H9 (cell line): Measurements from ENCODE around the gene VENTX. TPM values are rescaled to one million over a fixed set of nuclear protein-coding genes. Genes with fewer than 3 reads are reported as not detected.

Source experiments
- DNase-seq: peaks from one replicate; pipeline ENCODE4 v3.0.0-alpha.2; 2017
- H2AFZ ChIP-seq: one replicate; pipeline ENCODE4 v1.6.1; 2013; ENCODE audit warnings: mild to moderate bottlenecking, low read length, control low read depth, moderate library complexity
- H2AK5ac ChIP-seq: 2 replicates; pipeline ENCODE4 v1.6.1; 2013; ENCODE audit warnings: low read length, control low read depth, mixed read lengths; ENCODE audit not compliant: insufficient read length
- H2BK120ac ChIP-seq: one replicate; pipeline ENCODE4 v1.6.1; 2013; ENCODE audit warnings: low read depth, mild to moderate bottlenecking, low read length, control low read depth, inconsistent platforms; ENCODE audit not compliant: poor library complexity, severe bottlenecking
- H2BK12ac ChIP-seq: 2 replicates; pipeline ENCODE4 v1.6.1; 2013; ENCODE audit warnings: low read length, control low read depth, mixed read lengths, low read depth; ENCODE audit not compliant: insufficient read length
- H2BK15ac ChIP-seq: 2 replicates; pipeline ENCODE4 v1.6.1; 2013; ENCODE audit warnings: low read depth, low read length, control low read depth
- H2BK20ac ChIP-seq: one replicate; pipeline ENCODE4 v1.6.1; 2013; ENCODE audit warnings: low read depth, mild to moderate bottlenecking, low read length, control low read depth, inconsistent platforms; ENCODE audit not compliant: poor library complexity, severe bottlenecking
- H2BK5ac ChIP-seq: 2 replicates; pipeline ENCODE4 v1.6.1; 2013; ENCODE audit warnings: low read length, control low read depth, mixed read lengths; ENCODE audit not compliant: insufficient read length
- H3K14ac ChIP-seq: 2 replicates; pipeline ENCODE4 v1.6.1; 2013; ENCODE audit warnings: low read length, control low read depth; ENCODE audit not compliant: insufficient read depth
- H3K18ac ChIP-seq: 2 replicates; pipeline ENCODE4 v1.6.1; 2013; ENCODE audit warnings: low read depth, mild to moderate bottlenecking, mixed read lengths, low read length, control low read depth; ENCODE audit not compliant: insufficient read length
- H3K23ac ChIP-seq: 2 replicates; pipeline ENCODE4 v1.6.1; 2013; ENCODE audit warnings: low read length, control low read depth, mixed read lengths, low read depth; ENCODE audit not compliant: insufficient read length
- H3K23me2 ChIP-seq: 2 replicates; pipeline ENCODE4 v1.6.1; 2013; ENCODE audit warnings: low read depth, mild to moderate bottlenecking, mixed read lengths, low read length, control low read depth; ENCODE audit not compliant: insufficient read length, poor library complexity, severe bottlenecking
- H3K27ac ChIP-seq: 2 replicates; pipeline ENCODE4 v1.5.1; 2013; ENCODE audit warnings: low read length, control low read depth, mixed read lengths, low read depth; ENCODE audit not compliant: insufficient read length
- H3K27me3 ChIP-seq: 2 replicates; pipeline ENCODE4 v1.6.1; 2013; ENCODE audit warnings: low read length, control low read depth, inconsistent platforms; ENCODE audit not compliant: insufficient read depth
- H3K4ac ChIP-seq: 2 replicates; pipeline ENCODE4 v1.6.1; 2013; ENCODE audit warnings: low read depth, mild to moderate bottlenecking, control low read depth, inconsistent platforms, low read length, moderate library complexity
- H3K4me1 ChIP-seq: 2 replicates; pipeline ENCODE4 v1.6.1; 2013; ENCODE audit warnings: low read length, control low read depth, inconsistent platforms; ENCODE audit not compliant: insufficient read depth
- H3K4me2 ChIP-seq: 2 replicates; pipeline ENCODE4 v1.6.1; 2013; ENCODE audit warnings: low read length, control low read depth, mixed read lengths; ENCODE audit not compliant: insufficient read length, insufficient read depth
- H3K56ac ChIP-seq: 2 replicates; pipeline ENCODE4 v1.6.1; 2013; ENCODE audit warnings: low read depth, mild to moderate bottlenecking, mixed read lengths, low read length, control low read depth; ENCODE audit not compliant: insufficient read length
- H3K79me1 ChIP-seq: 2 replicates; pipeline ENCODE4 v1.6.1; 2013; ENCODE audit warnings: low read depth, mild to moderate bottlenecking, moderate library complexity, low read length, control low read depth, inconsistent platforms; ENCODE audit not compliant: insufficient read depth, poor library complexity, severe bottlenecking
- H3K79me2 ChIP-seq: 2 replicates; pipeline ENCODE4 v1.6.1; 2013; ENCODE audit warnings: low read length, control low read depth, inconsistent platforms; ENCODE audit not compliant: insufficient read depth
- H3K9ac ChIP-seq: 2 replicates; pipeline ENCODE4 v1.6.1; 2013; ENCODE audit warnings: low read length, control low read depth, mixed read lengths; ENCODE audit not compliant: insufficient read length; ENCODE audit errors: extremely low read depth
- H3K9me3 ChIP-seq: one replicate; pipeline ENCODE4 v1.6.1; 2013; ENCODE audit warnings: low read depth, low read length, inconsistent platforms; ENCODE audit not compliant: control insufficient read depth
- H3T11ph ChIP-seq: one replicate; pipeline ENCODE4 v1.6.1; 2013; ENCODE audit warnings: mild to moderate bottlenecking, low read length, control low read depth, inconsistent platforms
- H4K20me1 ChIP-seq: one replicate; pipeline ENCODE4 v1.6.1; 2013; ENCODE audit not compliant: control insufficient read depth, insufficient read length, insufficient read depth
- H4K5ac ChIP-seq: 2 replicates; pipeline ENCODE4 v1.6.1; 2013; ENCODE audit warnings: low read depth, mild to moderate bottlenecking, mixed read lengths, low read length, control low read depth; ENCODE audit not compliant: insufficient read length
- H4K8ac ChIP-seq: replicated peaks from 2 replicates; pipeline ENCODE4 v1.6.1; 2013; ENCODE audit warnings: low read length, control low read depth, mixed read lengths, low read depth; ENCODE audit not compliant: insufficient read length
- H4K91ac ChIP-seq: 2 replicates; pipeline ENCODE4 v1.6.1; 2013; ENCODE audit warnings: low read depth, mild to moderate bottlenecking, moderate library complexity, mixed read lengths, low read length, control low read depth; ENCODE audit not compliant: insufficient read length
- H3K27ac Mint-ChIP-seq, 3 experiments: 2 replicates in 2 of 3; 3 replicates in 1 of 3; pipeline ENCODE4 v1.8.0; 2020 to 2021; ENCODE audit warnings: mixed read lengths in 3 of 3, mild to moderate bottlenecking in 1 of 3, moderate library complexity in 1 of 3
- H3K27me3 Mint-ChIP-seq: 2 replicates; pipeline ENCODE4 v1.8.0; 2021; ENCODE audit warnings: low read depth, mild to moderate bottlenecking, moderate library complexity, mixed read lengths
- H3K36me3 Mint-ChIP-seq, 3 experiments: 2 replicates in 2 of 3; 3 replicates in 1 of 3; pipeline ENCODE4 v1.8.0; 2020 to 2021; ENCODE audit warnings: low read depth in 3 of 3, mixed read lengths in 3 of 3; ENCODE audit not compliant: insufficient read depth in 1 of 3
- H3K4me1 Mint-ChIP-seq, 2 experiments: 2 replicates each; pipeline ENCODE4 v1.8.0; 2020; ENCODE audit warnings: mixed read lengths in 2 of 2
- H3K4me3 Mint-ChIP-seq, 2 experiments: 2 replicates in 1 of 2; 3 replicates in 1 of 2; pipeline ENCODE4 v1.8.0; 2020 to 2021; ENCODE audit warnings: mild to moderate bottlenecking in 2 of 2, mixed read lengths in 2 of 2, moderate library complexity in 1 of 2
- H3K9me3 Mint-ChIP-seq, 2 experiments: 2 replicates in 1 of 2; 3 replicates in 1 of 2; pipeline ENCODE4 v1.8.0; 2020; ENCODE audit warnings: mild to moderate bottlenecking in 2 of 2, mixed read lengths in 2 of 2, moderate library complexity in 1 of 2
- CTCF ChIP-seq: fragments of 200-600 bp; sonication (generic); conservative IDR thresholded peaks from 3 replicates; pipeline ENCODE4 v1.8.0; 2021; ENCODE audit warnings: antibody characterized with exemption, mild to moderate bottlenecking
- WGBS: extraction: QIAGEN DNeasy Blood & Tissue Kit; methylation state at CpG from one replicate; pipeline ENCODE4 v1.1.7; 2013; ENCODE audit warnings: missing lambda C conversion rate, low lambda C conversion rate, mixed read lengths; ENCODE audit not compliant: insufficient read length; ENCODE audit errors: extremely low coverage; 5-methylcytosine and 5-hydroxymethylcytosine counted together
- total RNA-seq: library from RNA; stranded (reverse); gene quantifications from 2 replicates; pipeline ENCODE4 v1.2.1, GENCODE V29; 2021

Gene VENTX
- total RNA-seq, 1 experiment from 2014 or later = 10.9 TPM

DNA sequence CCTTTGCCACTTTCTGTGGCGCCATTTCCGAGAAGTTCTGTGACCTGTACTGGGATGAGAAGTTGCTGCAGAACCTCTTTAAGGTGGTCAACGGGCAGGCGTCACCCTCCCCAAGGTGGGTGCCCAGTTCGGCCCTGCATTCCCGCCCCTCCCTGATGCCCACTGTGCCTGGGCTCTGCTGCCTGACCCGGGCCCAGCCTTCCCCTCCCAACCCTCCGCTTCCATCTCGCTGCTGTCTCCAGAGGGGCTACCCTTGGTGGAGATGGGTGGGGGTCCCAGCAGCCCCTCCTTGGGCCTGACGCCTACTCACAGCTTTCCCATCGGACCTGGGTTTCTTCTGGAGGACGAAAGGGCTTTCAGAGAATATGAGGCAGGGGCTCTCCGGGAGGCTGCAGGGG is 38.2 kb upstream of the VENTX start:
- H3K56ac ChIP-seq = no peak overlapping the region
- H4K5ac ChIP-seq = no peak overlapping the region
- no peak overlapping the region for H2BK20ac ChIP-seq
- H3T11ph ChIP-seq = no peak overlapping the region
- H3K27me3 Mint-ChIP-seq = peaks cover 4% of the 10 kb centered on the region; the same call in 1 of the 2 replicates
- no peak overlapping the region for H2BK5ac ChIP-seq
- peaks cover 1 to 5% (median 2%) of the 10 kb centered on the region in 3 experiments; a peak in 3 of 7 replicates for H3K36me3 Mint-ChIP-seq
- H3K14ac ChIP-seq = no peak overlapping the region
- H2BK12ac ChIP-seq = no peak overlapping the region
- H3K4me1 ChIP-seq = no peaks in the 10 kb centered on the region
- H2AK5ac ChIP-seq = no peak overlapping the region
- DNase-seq = no peak
- H3K23ac ChIP-seq = no peak overlapping the region
- no peaks in the 10 kb centered on the region for H3K79me1 ChIP-seq
- no peaks in the 10 kb centered on the region for H3K79me2 ChIP-seq
- H4K8ac ChIP-seq = no peak overlapping the region
- WGBS = no CpG with 5 or more reads among the region's 13 CpGs
- H2BK15ac ChIP-seq = no peak overlapping the region
- H3K4ac ChIP-seq = no peak overlapping the region
- H3K27me3 ChIP-seq = no peaks in the 10 kb centered on the region
- H3K9ac ChIP-seq = no peak overlapping the region
- H3K9me3 ChIP-seq = no peaks in the 10 kb centered on the region
- H4K91ac ChIP-seq = no peak overlapping the region
- H2AFZ ChIP-seq = no peak overlapping the region
- no peak overlapping the region for H3K4me2 ChIP-seq
- H3K4me3 Mint-ChIP-seq = no peak overlapping the region
- H3K18ac ChIP-seq = no peak overlapping the region
- no peaks in the 10 kb centered on the region for H4K20me1 ChIP-seq
- no peaks in the 10 kb centered on the region for H3K23me2 ChIP-seq
- H3K27ac ChIP-seq = no peak overlapping the region
- no peak overlapping the region for H2BK120ac ChIP-seq
- 0 out of 4 replicates have a peak, but pooled peaks cover 0 to 2% of the 10 kb centered on the region in 2 experiments for H3K4me1 Mint-ChIP-seq
- TF ChIP-seq CTCF = no peak
- peak overlapping the region in 2 of 3 experiments; percentile 52 to 76; a peak in 2 of 7 replicates for H3K27ac Mint-ChIP-seq
- H3K9me3 Mint-ChIP-seq = peaks cover 0 to 5% of the 10 kb centered on the region in 2 experiments; a peak in 1 of 5 replicates
